HG03460 (cell line): ENCODE data around the gene ADTRP.
"Not testable (repeated sequence)": the region's sequence is repeated elsewhere in the genome, so short reads cannot be mapped to it uniquely, and the experiment has no call there.

Experiments used
- ATAC-seq: cut with Tn5 transposase; IDR thresholded peaks from one replicate; pipeline ENCODE4 v1.9.1; 2021; ENCODE audit not compliant: unreplicated experiment

ADTRP gene

GRCh38 chr6:11804135-11804534 lies 25.5 kb upstream of the ADTRP start:
- no peak for ATAC-seq

- no peak for ATAC-seq
Measured at GRCh38 chr6:11803591-11803971, 25.0 kb upstream of the ADTRP start.

GRCh38 chr6:11802886-11803590 lies 24.4 kb upstream of the ADTRP start:
- ATAC-seq = no peak

- not testable (repeated sequence) for ATAC-seq
Measured at GRCh38 chr6:11800531-11800930, 21.9 kb upstream of the ADTRP start.

GRCh38 chr6:11798538-11798937 lies 19.9 kb upstream of the ADTRP start:
- no peak for ATAC-seq

- ATAC-seq = no peak
Measured at GRCh38 chr6:11798096-11798495, 19.5 kb upstream of the ADTRP start.

- no peak for ATAC-seq
Measured at GRCh38 chr6:11796829-11797228, 18.2 kb upstream of the ADTRP start.

GRCh38 chr6:11795403-11795802 lies 16.8 kb upstream of the ADTRP start:
- ATAC-seq = no peak

- ATAC-seq = no peak
Measured at GRCh38 chr6:11793277-11793676, 14.7 kb upstream of the ADTRP start.

GRCh38 chr6:11791354-11792107 lies 12.9 kb upstream of the ADTRP start:
- ATAC-seq = no peak

- no peak for ATAC-seq
Measured at GRCh38 chr6:11789744-11790143, 11.1 kb upstream of the ADTRP start.

GRCh38 chr6:11788043-11788442 lies 9.4 kb upstream of the ADTRP start:
- no peak for ATAC-seq

- ATAC-seq = peak; percentile 92
Measured at GRCh38 chr6:11785774-11786579, 7.4 kb upstream of the ADTRP start.

- peak; percentile 51 for ATAC-seq
Measured at GRCh38 chr6:11785415-11785773, 6.8 kb upstream of the ADTRP start.

- no peak for ATAC-seq
Measured at GRCh38 chr6:11784341-11784740, 5.7 kb upstream of the ADTRP start.

- no peak for ATAC-seq
Measured at GRCh38 chr6:11783524-11784064, 5.0 kb upstream of the ADTRP start.

- no peak for ATAC-seq
Measured at GRCh38 chr6:11782524-11782923, 3.9 kb upstream of the ADTRP start.

- ATAC-seq = no peak
Measured at GRCh38 chr6:11780097-11780428, 1.5 kb upstream of the ADTRP start.

GRCh38 chr6:11779329-11780096 lies 910 bp upstream of the ADTRP start:
- no peak for ATAC-seq

- no peak for ATAC-seq
Measured at GRCh38 chr6:11778036-11778435, 567 bp downstream of the ADTRP start.
